DMS153 (cell line): Measurements from ENCODE around the gene PEAK3.

Experiments
- DNase-seq: peaks from one replicate; lab custom pipeline; 2025; lab: John Stamatoyannopoulos, UW

The PEAK3 gene

DNA sequence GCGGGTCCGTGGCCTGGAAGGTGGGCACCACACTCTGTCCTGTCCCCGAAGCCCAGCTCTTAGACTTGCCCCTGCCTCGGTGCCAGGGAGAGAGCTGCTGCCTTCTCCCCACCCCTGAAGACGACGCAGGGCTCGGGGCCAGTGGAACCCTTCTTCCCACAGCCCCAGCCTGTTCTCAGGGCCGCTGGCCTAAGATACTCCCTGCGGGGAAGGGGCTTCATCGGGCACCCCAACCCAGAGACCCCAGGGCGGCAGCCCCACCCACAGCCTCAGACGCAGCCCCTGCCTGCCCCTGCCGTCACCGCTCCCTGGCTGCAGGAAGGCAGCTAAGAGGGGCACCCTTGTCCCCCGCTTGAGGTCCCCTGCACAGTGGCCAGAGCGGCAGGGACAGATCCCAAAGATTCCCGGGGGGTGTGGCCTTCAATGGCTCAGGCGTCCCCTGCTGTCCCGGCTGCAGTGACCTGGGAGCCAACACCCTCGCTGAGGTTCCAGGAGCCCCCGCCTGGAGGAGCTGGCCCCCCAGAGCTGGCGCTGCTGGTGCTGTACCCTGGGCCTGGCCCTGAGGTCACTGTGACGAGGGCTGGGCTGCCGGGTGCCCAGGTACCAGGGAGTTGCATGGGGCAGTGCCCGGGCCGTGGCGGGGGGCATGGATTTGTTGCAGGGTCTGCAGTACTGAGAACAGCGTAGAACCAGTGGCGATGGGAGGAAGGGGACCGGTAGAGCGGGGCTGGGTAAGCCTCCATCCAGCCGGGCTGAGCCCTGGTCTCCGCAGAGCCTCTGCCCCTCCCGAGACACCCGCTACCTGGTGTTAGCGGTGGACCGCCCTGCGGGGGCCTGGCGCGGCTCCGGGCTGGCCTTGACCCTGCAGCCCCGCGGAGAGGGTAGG, 31.9 kb downstream of the PEAK3 start:
- no peak for DNase-seq

GRCh38 chr19:2249010-2249866, 32.7 kb downstream of the PEAK3 start, which contains the start of gene AMH:
Gene AMH, plus strand, starts transcription at chr19:2249323. Its CDS starts 10 bp downstream, at chr19:2249333.
- DNase-seq = no peak

DNA sequence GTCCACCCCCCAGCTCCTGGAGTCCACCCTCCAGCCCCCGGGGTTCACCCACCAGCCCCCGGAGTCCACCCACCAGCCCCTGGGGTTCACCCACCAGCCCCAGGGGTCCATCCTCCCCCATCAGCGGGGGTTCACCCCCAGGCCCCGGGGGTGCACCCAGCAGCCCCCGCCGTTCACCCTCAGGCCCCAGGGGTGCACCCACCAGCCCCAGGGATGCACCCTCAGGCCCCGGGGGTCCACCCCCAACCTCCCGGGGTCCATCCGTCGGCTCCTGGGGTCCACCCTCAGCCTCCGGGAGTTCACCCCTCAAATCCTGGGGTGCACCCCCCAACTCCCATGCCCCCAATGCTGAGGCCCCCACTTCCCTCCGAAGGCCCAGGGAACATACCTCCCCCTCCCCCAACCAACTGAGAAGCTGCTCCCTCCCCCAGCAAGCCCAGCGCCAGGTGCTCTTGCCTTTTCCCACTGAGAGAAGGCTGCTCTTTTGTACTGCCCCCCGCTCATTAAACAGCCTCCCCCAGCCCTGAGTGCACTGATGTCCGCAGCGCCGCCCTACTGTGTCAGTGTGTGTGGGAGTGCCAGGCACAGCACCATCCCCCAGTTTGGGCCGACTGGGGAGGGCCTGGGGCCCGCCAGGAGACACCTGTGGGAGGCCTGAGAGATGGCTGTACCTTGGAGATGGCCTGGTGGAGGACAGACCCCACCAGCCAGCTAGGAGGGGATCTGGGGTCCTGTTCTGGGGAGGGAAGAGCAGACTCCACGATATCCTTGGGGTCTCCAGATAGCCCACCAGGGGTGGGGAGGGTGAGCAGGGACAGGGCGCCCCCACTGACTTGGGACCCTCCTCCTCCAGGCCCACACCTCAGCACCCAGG, 33.6 kb downstream of the PEAK3 start:
- DNase-seq = no peak

GRCh38 chr19:2247433-2248101, 34.4 kb downstream of the PEAK3 start:
- no peak for DNase-seq

DNA sequence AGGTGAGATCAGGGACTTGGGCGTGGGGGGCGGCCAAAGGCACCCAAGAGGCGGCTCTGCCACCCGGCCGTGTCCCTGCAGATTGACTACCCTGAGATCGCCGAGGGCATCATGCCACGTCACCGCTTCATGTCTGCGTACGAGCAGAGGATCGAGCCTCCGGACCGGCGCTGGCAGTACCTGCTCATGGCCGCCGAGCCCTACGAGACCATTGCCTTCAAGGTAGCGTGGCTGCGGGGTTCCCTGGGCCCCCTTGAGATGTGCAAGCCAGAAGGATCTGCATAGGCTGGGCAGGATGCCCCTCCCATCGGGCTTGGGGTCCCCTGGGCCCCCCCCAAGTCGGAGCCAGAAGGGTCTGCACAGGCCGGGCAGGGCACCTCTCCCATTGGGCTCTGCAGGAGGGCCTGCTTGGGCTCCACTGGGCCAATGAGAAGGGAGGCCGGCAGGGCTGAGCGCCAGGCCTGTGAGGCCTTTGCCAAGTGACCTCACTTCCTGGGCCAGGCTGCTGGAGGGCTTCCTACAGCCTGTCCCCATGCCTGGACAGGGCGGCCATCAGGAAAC, 35.1 kb downstream of the PEAK3 start:
- DNase-seq = no peak

DNA sequence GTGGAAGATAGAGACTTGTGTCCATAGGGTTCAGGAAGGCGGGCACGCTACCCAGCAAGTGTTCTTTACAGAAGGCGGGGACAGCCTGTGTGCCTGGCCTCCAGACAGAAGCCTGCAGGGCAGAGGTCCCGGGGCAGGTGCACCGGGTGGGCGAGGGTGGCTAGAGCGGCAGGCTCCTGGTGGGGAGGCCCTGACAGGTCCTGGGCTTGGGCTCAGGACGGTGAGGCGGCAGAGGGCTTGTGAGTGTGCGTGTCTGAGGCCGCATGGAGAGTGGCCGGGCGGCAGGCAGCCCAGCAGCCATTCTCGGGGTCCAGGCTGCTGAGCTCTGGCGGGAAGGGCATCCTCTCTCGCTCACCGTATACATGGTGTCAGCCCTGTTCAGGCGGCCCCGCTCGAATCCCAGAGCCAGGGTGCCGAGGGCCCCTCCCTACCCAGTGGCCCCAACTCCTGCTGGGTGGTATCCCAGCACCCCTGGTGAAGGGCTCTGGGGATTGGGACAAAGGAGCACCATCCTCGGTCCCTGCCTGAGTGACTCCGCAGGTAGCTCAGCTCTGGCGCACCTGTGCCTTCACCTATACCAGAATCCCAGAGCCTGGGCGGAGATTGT, 35.9 kb downstream of the PEAK3 start:
- DNase-seq = no peak

- DNase-seq = no peak
Measured at GRCh38 chr19:2245273-2245672, 36.7 kb downstream of the PEAK3 start.

DNA sequence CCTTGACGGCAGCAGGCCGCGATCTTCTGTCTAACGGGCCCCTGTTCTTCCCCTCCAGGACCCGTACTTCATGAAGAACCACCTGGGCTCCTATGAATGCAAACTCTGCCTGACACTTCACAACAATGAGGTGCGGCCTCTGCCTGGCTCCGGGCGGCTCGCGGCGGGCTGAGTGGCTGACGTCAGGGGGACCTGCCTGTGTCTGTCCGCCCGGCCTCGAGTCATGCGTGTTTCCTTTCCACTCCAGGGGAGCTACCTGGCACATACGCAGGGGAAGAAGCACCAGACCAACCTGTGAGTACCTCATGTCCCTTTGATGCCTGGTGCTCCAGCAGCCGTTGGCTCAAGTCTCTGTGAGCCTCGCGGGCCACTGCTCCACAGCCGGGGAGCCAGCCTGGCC, 37.5 kb downstream of the PEAK3 start:
- no peak for DNase-seq

DNA sequence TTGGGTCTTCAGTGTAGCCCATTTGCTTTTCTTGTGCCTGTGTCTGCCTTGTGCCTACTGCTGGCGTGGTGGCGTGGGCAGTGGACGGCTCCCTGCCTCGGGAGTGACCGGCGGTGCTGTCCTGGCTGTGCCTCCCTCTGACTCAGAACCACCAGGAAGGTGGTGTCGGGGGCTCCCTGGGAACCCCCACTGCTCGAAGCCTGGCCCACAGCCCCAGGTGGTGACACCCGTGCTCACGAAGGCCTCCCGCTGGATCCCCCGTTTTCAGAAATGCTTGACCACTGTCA, 37.9 kb downstream of the PEAK3 start:
- no peak for DNase-seq

DNA sequence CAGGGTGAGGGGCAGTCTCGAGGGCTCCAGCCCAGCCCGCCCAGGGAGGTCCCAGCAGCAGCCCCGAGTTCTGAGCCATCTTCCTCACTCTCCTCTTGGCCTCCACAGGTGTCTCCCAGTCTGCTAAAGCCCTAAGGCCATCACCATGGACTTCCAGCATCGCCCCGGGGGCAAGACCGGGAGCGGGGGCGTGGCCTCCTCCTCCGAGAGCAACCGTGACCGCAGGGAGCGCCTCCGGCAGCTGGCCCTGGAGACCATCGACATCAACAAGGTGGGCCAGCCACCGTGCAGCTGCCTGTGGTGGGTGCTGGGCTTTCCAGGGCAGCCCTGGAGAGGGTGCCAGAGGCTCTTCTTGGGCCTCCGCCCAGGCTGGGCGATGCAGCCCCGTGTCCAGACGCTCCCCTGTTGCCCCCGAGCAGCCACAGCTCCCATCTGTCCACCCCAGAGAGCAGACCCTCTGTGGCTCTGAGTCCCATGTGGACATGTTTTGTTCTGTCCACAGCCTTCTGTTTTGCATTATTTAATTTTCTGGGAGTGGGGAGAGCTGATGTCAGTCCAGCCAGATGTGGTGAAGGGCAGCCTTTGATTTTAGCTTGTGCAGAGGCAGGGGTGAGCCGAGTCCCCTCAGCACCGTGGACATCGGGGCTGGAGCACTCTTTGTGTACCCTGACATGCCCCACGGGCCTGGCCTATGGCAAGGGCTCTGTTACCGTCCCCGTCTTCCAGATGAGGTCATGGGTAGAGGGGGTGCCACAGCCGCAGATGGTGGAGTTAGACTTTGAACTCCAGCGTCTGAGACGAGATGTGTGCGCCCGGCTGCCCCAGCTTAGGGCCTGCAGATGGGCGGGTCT, 38.5 kb downstream of the PEAK3 start:
- DNase-seq = no peak

- no peak for DNase-seq
Measured at GRCh38 chr19:2242816-2243215, 39.2 kb downstream of the PEAK3 start.

DNA sequence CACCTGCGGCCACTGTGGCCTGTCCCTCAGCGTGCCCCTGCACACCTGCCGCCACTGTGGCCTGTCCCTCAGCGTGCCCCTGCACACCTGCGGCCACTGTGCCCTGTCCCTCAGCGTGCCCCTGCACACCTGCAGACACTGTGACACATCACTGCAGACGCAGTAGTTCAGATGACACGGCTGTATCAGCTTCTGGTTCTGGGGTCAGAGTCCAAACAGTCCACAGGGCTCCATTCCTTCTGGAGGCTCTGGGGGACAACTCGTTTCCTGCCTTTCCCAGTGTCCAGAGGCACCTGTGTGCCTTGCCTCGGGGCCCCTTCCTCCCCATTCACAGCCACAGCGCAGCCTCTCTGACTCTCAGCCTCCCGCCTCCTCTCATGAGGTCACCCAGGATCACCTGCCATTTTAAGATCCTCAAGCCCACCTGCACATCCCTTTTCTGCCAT, 39.9 kb downstream of the PEAK3 start:
- no peak for DNase-seq

GRCh38 chr19:2240881-2241760, 40.9 kb downstream of the PEAK3 start:
- DNase-seq = no peak

DNA sequence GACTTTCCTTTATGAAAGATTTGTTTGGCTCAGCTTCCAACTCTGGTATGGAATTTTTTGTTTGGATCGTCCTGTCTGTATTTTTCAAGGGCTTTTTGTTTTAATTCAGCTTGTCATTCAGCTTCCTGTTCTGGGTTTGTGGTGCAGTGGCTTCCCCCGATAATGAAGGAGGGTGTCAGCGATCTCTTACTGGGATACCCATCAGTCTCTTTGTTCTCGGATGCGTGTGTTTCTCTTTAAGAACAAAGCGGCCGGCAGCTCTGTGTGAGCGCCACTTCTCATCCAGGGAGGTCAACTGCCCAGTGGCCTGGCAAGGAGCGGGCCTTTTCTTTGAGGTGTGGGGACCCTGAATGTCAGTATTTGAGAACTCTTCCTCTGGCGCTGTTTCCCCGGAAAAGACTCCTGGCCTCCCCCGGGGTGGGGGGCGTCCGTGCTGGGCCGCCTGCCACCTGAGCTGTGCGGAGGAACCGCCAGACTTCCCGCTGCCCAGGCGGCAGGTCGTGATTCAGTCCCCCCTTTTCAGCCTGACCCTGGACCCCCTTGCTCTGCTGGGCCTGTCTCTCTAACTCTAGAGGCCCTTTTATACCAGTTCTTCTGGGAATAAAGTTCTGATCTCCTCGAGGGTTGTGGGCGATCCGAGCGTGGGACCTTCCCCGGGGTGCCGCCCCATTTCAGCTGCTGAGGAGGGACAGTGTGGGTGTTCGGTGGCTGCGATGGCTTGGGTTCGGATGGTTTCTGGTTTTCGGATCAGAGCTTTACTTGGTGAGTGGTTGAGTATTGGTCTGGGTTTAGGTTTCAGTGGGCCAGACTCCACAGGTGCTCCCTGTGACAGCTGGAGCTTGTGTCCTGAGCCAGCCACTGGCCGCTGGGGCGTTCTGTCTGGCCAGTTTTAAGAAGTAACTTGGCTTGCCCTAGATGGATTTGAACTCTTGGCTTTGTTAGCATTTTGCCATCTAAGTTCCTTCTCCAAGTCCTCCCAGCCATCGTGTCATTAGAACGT, 41.9 kb downstream of the PEAK3 start:
- DNase-seq = no peak

GRCh38 chr19:2239173-2239572, 42.8 kb downstream of the PEAK3 start:
- no peak for DNase-seq

- DNase-seq = no peak
Measured at GRCh38 chr19:2237869-2238153, 44.2 kb downstream of the PEAK3 start.

- no peak for DNase-seq
Measured at GRCh38 chr19:2237051-2237868, 44.7 kb downstream of the PEAK3 start.
